ENCODE results near the gene SPART.
A peak's percentile ranks its signal among the peaks of the same experiment; 100 is the strongest.

The SPART gene

GRCh38 chr13:36310417-36311108, 35.6 kb downstream of the SPART start:
- DNase-seq = no peak

- no peak for DNase-seq
Measured at GRCh38 chr13:36302289-36302688, 43.9 kb downstream of the SPART start.

DNA sequence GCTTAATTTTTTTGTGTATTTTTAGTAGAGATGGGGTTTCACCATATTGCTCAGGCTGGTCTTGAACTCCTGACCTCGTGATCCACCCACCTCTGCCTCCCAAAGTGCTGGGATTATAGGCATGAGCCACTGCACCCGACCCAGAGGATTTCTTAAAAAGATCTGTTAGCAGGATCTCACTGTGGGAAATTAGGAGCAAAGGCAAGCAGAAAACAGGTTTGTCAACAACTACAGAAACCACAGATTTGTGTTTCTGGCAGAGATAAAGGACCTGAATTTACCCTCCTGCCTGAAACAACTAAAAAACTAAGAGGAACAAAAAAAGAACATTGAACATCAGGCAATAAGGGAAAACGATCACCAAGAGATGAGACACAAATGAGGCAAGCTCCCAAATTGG, 46.7 kb downstream of the SPART start:
- DNase-seq = peak; percentile 57

GRCh38 chr13:36298535-36299068, 47.6 kb downstream of the SPART start:
- no peak for DNase-seq

DNA sequence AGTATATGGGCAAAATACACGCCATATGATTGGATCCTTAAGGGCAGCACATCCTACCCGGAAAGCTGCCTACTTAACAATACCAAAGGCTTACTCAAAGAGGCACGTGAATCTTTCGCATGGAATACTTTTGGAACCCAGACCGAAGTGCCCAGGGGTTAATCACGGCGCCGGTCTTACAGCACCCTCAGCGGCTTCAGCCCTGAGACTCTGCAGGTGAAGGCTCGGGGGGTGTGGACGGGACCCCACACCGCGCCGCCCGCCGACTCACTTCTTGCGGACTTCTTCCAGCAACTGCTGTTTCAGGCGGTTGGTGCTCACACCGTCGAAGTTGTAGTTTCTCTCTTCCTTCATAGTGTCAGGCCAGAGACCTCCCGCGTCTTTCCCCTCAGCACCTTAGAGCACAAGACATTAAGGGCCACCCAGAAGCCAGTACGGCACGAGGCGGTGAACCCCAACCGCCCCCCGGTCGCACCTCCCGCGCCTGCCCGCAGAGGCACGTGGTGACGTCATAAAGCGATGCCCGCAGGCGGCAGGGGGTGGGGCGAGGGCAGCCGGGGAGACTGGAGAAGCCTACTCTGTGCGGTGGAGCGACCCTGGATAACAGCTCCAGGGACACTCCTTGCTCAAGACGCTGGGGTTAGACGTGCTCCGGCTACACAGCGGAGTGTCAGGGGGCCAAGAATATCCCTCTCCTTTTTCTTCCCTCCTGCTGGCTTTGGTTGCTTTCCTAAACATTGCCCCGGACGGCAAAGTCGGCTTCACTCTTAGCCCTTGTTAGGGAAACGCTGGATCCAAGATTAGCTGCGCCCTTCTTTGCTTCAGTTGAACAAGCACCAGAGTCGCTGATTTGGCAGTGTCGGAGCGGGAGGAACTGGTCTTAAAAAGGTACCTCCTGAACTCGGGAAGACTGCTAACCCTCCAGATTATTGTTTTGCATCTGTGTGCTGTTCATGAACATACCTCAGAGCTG, 48.5 kb downstream of the SPART start, which contains the start of gene CCDC169:
Gene CCDC169, minus strand, starts transcription at position 449 of the 973 bp plus-strand sequence. Its CDS starts 95 bp downstream, at position 354.
- DNase-seq = peak; percentile 87

- peak; percentile 38 for DNase-seq
Measured at GRCh38 chr13:36294096-36294495, 52.1 kb downstream of the SPART start.

- DNase-seq = no peak
Measured at GRCh38 chr13:36293497-36293896, 52.7 kb downstream of the SPART start.

DNA sequence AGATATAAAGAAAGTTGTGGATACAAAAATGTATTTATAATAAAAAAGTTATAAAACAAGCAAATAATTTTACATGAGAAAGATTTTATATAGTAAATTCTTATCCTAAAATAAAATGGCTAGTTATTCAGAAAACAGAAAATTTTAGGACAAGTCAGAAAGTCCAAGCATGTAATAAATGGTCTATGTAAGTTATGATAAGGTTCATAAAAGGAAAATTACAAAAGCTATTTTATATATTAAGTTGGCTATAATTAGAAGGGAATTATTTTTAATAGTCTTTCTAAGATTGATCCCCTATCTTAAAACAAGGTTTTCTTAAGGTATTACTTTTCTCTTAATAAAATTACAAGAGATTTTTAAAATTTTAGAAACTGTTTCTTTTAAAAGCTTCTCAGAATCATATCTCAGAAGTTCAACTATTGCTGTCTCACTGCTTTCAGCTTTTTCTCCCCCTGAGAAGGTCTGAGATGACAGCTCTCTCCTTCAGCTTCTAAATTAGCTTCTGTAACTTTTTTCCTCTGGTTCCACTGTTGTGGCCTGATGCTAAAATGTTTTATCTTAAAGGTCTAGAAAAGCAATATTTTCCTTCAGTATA, 57.3 kb downstream of the SPART start:
- DNase-seq = peak; percentile 49

DNA sequence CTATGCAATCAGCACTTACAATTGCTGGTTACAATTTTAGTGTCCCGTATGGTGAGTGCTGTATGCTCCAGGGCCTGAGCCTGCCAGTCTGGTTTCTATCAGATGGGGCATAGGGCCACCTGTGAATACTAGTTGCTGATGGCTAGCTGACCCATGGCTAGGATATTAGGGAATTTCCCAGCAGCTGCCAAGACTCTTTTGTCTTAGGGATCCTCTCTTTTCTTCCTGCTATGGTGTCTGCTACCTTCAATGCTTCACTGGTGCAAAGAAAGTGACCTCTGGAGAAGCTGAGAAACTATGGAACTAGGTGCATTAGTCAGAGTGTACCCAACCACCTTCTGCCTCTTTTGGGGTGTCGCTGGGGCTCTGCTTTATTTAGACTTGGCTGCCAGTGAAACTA, 60.2 kb downstream of the SPART start:
- DNase-seq = no peak

DNA sequence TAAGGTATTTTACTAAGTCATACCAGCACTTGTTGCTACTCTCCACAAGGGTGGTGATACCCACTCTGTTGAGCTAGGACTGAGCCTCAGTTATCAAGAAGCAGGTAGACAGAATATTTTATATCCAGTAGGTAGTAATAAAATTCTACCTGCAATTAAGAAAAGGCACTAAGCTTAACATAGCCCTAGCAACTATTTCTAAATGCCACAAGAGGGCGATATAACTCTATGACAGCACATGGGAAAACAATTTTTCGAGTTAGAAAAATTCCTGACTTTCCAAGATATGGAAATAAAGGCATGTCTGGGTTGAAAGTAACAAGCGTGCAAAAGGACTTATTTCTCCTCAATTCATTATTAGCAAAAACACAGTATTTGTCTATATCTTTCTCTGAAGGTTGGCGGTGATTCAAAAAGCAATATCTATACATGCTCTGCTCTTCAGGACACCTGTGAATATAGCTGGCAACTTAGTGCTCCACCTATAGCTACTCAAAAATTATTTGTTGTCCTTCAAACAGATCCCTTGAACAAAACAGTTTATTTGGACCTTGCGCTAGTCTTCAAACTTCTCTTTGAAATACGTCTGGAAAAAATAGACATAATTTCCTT, 63.3 kb downstream of the SPART start:
- DNase-seq = peak; percentile 64

GRCh38 chr13:36275190-36276002, 70.8 kb downstream of the SPART start:
- DNase-seq = peak; percentile 81

- DNase-seq = no peak
Measured at GRCh38 chr13:36273431-36273830, 72.8 kb downstream of the SPART start.

- no peak for DNase-seq
Measured at GRCh38 chr13:36261976-36262375, 84.2 kb downstream of the SPART start.

- DNase-seq = no peak
Measured at GRCh38 chr13:36261011-36261410, 85.2 kb downstream of the SPART start.

GRCh38 chr13:36259361-36260137, 86.6 kb downstream of the SPART start:
- DNase-seq = no peak

DNA sequence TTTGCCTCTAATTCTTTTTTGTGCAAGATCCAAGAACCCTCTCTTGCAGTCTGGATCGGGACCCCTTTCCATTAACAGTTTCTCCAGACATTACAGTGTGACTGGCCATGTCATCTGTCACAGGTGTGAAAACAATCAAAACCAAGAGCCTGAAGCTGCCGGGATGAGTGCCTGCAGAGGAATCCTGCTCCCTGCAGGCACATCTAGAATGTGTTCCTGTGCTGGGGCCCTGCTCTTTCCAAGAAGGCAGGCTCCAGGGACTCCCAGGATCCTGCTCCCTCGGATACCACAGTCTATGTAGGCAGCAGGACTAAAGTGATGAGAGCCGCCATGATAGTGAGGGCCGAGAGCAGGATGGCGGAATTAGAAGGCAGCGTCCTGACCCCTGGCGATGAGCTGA, 87.4 kb downstream of the SPART start:
- no peak for DNase-seq
